Embryonic facial prominence (tissue), 1 donor: ENCODE data around the gene PHAF1.

ENCODE experiments used
- DNase-seq: peaks from one replicate; pipeline ENCODE4 v3.0.0-alpha.2; 2016; ENCODE audit errors: extremely low spot score

PHAF1 gene

GRCh38 chr16:67109407-67110135, at the start of gene PHAF1:
PHAF1 (plus strand) TSS chr16:67109941; CDS start chr16:67110176, 235 bp downstream.
- peak; percentile 76 for DNase-seq

- DNase-seq = no peak
These were observed 46.7 kb upstream of the PHAF1 start for GRCh38 chr16:67063008-67063407.

- no peak for DNase-seq
These were observed 41.5 kb upstream of the PHAF1 start for GRCh38 chr16:67068212-67068753.

- DNase-seq = no peak
These were observed 38.2 kb upstream of the PHAF1 start for GRCh38 chr16:67071476-67072048.

- DNase-seq = no peak
These were observed 34.4 kb upstream of the PHAF1 start for GRCh38 chr16:67075331-67075730.

GRCh38 chr16:67077871-67078270, 31.9 kb upstream of the PHAF1 start:
- DNase-seq = no peak

- no peak for DNase-seq
These were observed 27.6 kb upstream of the PHAF1 start for GRCh38 chr16:67082100-67082499.

GRCh38 chr16:67082891-67083290, 26.9 kb upstream of the PHAF1 start:
- no peak for DNase-seq

GRCh38 chr16:67084345-67085028, 25.3 kb upstream of the PHAF1 start:
- no peak for DNase-seq

GRCh38 chr16:67086822-67087221, 22.9 kb upstream of the PHAF1 start:
- no peak for DNase-seq

GRCh38 chr16:67087291-67087690, 22.4 kb upstream of the PHAF1 start:
- DNase-seq = no peak

- no peak for DNase-seq
These were observed 21.9 kb upstream of the PHAF1 start for GRCh38 chr16:67087803-67088202.

GRCh38 chr16:67088551-67088950, 21.2 kb upstream of the PHAF1 start:
- DNase-seq = no peak

GRCh38 chr16:67089101-67089500, 20.6 kb upstream of the PHAF1 start:
- DNase-seq = no peak

- DNase-seq = no peak
These were observed 17.7 kb upstream of the PHAF1 start for GRCh38 chr16:67091906-67092566.

GRCh38 chr16:67093098-67093726, 16.5 kb upstream of the PHAF1 start:
- no peak for DNase-seq

- no peak for DNase-seq
These were observed 11.1 kb upstream of the PHAF1 start for GRCh38 chr16:67098599-67098998.

- DNase-seq = no peak
These were observed 9.0 kb upstream of the PHAF1 start for GRCh38 chr16:67100569-67101310.

- no peak for DNase-seq
These were observed 8.2 kb upstream of the PHAF1 start for GRCh38 chr16:67101311-67102082.

- no peak for DNase-seq
These were observed 5.7 kb upstream of the PHAF1 start for GRCh38 chr16:67104061-67104460.
